Forelimb muscle (tissue), 1 donor: ENCODE measurements around the gene OBSL1. TPM values are rescaled to one million over a fixed set of nuclear protein-coding genes. Genes with fewer than 3 reads are reported as not detected.

Experiments
- DNase-seq: peaks from one replicate; pipeline ENCODE4 v3.0.0-alpha.2; 2013; ENCODE audit warnings: low read depth
- polyA plus RNA-seq: library from polyadenylated mRNA; unstranded; fragments of 120-200 nt; gene quantifications from one replicate; pipeline ENCODE4 v1.2.1, GENCODE V29; 2013; ENCODE audit not compliant: insufficient read length

The OBSL1 gene
- polyA plus RNA-seq, 1 donor = 138 TPM

DNA sequence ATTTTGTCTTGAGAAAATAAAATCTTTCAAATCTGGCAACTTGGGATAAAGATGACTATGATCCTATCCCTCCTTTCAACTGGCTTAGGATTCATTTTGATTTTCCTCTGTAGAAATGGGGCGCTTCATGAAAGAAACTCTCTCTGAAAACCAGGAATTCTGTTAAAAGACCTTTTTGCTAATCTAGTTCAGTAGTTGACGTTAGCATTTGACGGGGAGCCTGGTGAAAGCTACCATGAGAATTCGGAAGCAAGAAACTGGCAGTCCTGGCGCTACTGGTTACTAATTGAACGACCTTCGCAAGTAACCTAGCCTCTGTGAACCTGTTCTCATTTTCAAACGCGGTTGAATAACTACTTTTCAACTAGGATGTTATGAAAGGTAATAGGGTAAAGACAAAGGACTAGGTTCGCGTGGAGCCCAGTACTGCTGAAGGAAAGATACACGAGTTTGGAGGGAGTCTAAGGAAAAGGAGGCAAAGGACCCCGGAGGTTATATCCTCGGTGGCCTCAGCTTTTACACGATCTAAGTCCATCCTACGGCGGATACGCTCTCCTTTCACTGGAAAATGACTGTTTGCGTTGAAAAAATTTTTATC, 25.7 kb upstream of the OBSL1 start:
- DNase-seq = no peak

DNA sequence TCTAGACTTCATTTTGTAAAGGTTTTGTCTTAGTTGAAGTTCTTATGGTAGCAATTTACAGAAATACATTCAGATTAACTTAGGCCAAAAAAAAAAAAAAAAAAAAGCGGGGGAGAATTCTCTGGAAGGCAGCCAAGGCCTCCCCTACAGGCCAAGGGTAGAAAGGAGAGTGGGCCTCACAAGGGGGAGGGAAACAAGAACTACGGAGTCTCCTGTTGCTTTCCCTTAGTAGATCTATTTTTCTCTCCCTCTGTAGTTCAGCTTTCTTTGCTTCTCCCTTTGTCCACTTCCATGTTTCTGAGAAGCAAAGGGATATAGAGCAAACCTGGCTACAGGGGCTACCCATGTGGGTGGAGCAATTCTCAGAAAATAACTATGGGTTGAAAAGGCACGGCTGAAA, 23.9 kb upstream of the OBSL1 start:
- no peak for DNase-seq

DNA sequence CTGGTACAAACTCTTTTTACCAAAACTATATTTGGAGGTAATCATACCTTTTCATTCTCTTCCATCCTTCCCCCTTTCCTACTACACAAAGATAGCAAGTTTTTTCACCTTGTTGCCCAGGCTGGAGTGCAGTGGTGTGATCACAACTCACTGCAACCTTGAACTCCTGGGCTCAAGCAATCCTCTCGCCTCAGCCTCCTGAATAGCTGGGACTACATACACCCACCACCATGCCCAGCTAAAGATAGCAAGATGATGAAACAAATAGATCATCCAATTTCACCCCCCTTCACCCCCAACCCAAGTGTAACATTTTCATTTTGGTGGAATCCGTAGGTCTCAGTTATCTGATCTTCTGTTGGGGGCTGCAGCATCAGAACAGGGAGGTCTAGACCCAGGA, 21.8 kb upstream of the OBSL1 start:
- DNase-seq = no peak

DNA sequence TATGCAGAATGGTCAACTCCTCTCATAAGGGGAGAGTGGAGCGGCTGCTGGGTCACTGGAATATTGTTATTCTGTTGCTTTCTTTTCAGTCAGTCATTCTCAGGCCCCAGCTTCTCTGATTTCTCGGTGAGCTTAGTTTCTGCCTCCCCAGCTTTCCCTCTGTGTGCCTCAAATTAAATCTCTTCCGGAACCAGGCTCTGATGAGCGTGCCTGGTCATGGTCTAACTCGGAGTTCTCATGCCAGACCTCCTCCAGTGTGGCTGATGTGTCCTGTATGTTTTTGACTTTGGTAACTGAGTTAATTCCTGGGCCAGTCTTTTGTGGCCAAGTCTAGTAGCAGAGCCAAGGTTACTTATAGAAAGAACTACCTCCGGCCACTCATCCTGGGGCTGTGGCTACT, 21.4 kb upstream of the OBSL1 start:
- no peak for DNase-seq

DNA sequence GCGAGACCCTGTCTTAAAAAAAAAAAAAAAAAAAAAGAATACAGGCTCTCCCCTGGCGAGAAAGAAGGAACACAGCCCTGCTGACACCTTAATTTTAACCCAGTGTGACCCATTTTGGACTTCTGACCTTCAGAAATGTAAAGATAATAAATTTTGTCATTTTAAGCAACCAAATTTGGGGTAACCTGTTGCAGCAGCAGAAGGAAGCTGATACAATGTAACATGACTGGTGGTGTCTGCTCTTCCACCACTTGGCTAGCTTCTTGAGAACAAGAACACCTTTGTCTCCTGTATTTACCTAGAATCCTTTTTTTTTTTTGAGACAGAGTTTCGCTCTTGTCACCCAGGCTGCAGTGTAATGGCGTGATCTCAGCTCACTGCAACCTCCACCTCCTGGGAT, 19.8 kb upstream of the OBSL1 start:
- DNase-seq = no peak

DNA sequence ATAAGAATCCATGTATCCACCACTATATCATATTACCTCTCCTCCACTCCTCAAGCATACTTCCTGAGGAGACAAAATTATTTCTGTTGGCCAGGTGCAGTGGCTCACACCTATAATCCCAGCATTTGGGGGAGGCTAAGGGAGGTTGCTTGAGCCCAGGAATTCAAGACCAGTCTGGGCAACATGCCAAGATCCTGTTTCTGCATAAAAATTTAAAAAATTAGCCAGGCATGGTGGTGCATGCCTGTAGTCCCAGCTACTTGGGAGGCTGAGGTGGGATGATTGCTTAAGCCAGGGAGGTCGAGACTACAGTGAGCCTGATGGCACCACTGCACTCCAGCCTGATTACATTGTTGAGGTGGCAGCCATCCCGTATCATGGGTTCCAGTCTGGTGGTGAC, 10.0 kb upstream of the OBSL1 start:
- no peak for DNase-seq

DNA sequence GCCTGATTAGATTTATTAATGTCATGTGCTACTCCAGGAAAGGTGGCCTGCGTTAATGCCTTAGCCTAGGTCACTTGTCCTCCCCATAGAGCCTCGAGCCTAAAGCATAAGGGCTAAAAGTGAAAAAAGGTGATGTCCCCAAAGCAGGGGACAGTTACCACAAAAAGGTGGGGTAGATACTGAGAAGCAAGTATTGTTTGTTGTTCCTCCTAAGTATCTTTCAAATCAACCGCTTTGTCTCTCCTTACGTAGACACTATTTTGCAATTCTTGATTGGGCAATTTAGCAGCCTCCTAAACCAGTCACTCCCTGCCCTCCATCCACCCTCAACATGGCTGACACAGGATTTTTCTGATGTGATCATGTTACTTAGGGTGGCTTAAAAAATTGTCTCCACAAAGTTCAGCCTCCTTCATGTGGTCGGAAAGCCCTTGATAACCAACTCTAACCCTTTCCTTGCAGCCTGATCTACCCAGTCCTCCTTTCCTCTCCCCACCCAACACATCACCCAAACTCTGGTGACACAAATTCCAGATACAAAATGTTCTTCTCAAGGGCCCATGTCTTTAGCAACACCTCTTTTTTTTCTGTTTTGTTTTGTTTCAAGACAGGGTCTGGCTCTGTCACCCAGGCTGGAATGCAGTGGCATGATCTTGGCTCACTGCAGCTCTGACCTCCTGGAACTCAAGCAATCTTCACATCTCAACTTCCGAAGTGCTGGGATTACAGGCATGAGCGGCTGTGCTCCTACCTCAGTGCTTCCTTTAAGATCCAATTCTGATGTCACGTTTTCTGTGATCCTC, 7.7 kb upstream of the OBSL1 start:
- no peak for DNase-seq

DNA sequence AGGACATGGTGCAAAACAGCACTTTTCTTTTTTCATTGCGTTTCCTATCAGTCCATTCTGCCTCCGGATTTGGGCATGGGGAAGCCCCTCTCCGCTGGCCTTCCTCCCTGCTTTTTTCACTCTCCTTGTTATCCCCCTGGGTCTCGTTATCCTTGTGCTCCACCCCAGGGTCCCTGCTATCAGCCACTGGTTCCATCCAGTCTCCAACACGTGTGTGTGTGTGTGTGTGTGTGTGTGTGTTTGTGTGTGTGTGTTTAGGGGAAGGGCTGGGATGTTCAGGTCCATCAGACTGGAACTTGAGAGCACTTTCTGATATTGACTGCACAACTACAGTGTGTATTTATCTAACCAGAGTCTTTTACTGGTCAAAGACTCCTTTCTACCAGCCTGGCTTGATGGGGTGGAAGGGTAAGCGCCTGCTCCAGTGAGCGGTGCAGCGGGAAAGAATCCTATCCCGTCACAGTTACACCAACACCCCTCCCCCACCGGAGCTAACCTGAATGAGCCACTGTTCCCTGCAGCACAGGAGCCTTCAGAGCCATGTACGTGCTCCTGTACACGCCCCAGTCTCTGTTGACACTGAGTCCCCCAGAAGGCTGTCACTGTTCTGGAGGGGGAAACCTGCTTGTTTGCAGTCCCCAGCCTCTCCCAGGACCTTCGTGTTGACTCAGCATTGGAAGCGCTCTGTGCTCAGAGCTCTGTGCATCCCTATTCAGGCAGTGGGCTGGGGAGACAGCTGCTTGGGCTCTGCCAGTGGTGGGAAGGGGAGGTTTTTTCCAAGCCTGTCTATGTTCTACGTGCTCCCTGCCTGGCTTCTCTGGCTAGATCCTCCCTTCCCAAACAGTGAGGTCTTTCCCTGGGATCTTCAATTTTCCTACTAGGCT, 5.4 kb upstream of the OBSL1 start:
- DNase-seq = no peak

DNA sequence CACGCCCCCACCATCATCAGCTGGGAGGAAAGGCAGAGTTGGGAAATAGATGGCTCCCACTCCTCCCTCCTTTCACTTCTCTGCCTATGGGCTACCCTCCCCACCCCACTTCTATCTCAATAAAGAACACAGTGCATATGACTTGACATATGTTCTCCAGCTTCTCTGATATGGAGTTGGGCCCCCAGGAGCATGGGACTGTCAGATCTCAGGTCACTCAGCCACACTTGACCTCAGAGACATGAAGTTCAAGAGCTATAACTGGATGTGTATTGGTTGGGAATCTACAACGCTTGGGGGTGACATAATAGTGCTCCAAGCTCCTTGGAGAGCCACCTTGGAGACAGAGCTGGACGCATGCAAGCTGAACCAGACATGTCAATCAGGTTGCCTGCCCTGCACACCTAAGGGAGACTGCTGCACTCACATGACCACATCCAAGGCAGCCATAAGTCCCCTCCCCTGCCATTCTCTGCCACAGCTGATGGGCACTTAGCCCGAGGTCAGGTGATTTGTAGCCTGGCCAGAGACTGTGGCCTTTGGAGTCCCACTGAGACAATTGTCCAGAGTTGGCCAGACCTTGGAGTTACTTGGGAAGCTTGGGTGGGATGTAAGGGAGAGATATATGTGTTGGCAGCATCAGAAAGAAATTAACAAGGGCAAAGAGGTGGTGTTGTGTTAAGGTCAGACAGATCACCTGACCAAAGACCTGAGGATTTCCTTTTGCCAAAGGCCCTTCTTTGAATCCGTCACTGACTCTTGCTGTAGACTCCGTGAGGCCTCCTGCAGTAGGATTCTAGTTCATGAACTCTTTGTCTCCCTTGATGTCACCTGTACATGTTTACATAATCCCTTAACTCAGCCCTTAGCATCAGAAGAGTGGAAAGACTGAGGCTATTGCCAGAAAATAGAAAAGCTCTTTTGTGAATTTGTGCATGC, 4.5 kb upstream of the OBSL1 start:
- DNase-seq = no peak

DNA sequence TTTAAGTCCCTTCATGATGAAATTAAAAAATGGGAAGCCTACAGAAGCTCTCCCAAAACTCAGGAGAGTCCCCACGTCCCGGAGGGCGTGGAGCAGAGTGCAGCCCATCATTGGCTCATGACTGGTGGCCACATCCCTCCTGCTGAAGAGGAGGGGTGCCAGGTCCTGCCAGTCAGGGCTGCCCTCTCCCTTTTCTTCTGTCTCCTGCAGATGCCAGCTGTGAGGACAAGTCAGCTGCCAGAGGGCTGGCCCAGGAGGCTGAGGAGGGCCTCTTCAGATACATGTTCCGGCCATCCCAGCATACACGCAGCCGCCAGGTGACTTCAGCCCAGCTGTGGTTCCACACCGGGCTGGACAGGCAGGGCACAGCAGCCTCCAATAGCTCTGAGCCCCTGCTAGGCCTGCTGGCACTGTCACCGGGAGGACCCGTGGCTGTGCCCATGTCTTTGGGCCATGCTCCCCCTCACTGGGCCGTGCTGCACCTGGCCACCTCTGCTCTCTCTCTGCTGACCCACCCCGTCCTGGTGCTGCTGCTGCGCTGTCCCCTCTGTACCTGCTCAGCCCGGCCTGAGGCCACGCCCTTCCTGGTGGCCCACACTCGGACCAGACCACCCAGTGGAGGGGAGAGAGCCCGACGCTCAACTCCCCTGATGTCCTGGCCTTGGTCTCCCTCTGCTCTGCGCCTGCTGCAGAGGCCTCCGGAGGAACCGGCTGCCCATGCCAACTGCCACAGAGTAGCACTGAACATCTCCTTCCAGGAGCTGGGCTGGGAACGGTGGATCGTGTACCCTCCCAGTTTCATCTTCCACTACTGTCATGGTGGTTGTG, 3.4 kb upstream of the OBSL1 start:
- DNase-seq = no peak

DNA sequence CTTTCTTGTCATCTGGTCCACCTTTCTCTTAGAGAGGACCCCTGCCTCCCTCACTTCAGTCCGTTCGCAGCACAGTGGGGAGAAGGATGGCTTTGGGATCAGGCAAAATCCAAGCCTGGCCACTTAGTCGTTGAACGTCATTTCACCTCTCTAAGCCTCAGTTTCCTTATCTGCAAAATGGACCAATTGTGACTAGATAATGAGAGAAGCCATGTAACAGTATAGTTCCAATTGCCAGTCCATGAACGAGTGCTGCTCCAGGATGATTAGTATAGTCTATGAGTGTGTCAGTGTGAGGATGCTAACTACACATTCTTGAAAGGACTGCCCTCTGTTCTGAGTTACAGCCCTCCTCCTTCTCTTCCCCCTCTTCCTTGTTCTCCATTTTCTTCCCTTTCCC, 1.8 kb upstream of the OBSL1 start:
- DNase-seq = no peak

DNA sequence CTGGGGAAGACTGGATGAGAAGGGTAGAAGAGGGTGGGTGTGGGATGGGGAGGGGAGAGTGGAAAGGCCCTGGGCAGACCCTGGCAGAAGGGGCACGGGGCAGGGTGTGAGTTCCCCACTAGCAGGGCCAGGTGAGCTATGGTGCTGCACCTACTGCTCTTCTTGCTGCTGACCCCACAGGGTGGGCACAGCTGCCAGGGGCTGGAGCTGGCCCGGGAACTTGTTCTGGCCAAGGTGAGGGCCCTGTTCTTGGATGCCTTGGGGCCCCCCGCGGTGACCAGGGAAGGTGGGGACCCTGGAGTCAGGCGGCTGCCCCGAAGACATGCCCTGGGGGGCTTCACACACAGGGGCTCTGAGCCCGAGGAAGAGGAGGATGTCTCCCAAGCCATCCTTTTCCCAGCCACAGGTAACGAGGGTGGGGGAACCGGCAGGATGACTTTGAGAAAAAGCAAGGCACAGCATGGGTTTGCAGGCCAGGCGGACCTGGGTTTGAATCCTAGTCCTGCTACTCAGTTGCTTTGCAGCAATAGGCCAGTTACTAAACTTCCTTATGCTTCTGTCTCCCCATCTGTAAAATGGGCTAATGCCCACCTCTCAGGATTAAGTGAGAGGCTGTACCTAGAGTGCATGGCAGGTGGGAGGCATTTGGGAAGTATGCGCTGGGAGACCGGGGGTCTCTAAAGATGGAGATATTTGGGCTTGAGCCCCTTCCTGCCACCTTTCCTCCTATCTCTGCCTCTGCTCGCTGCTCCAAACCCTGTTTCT, 1.1 kb upstream of the OBSL1 start, which contains the start of gene INHA:
INHA (plus strand) TSS at position 74 of the 765 bp plus-strand sequence; CDS start at position 139, 65 bp downstream.
- DNase-seq = no peak

DNA sequence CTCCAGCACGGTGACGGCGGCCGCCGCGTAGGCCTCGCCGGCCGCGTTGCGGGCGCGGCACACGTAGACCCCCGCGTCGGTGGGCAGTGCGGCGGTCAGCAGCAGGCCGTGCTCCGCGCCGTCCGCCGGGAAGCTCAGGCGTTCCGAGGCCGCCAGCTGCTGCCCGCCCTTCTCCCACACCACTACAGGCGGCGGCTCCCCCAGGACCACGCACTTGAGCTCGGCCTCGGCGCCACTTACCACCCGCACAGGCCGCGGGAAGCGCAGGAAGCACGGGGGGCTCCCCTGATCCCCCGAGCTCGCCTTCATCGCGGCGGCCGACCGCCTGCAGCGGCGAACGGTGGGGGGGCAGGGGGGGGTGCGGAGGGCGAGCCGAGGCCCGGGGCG, 422 bp downstream of the OBSL1 start:
- no peak for DNase-seq

DNA sequence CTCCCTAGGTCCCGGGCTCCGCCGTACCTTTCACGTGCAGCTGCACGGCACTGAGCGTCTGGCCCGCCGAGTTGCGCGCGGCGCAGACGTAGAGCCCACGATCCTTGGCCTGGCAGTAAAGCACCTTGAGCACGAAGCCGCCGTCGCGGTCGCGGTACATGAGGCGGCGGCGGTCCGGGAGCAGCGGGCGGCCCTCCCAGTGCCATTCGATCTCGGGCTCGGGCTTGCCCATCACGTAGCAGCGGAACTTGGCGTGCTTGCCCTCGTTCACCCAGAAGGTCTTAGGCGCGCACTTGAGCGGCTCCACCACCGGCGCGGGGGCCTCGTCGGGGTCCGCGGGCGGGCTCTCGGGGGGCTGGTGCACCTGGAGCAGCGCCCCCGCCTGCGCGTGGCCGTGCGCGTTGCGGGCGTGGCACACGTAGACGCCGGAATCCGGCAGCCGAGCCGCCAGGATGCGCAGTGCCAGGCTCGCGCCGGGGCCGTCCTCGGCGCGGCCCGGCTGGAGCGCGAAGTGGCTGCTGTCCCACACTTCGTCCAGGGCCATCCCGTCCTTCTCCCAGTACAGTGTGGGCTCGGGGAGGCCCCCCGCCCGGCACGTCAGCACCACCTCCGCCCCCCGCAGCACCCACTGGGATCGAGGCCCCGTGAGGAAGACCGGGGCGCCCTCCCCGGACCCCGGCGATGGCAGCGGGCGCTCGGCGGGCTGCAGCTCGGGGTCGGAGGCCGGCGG, 980 bp downstream of the OBSL1 start:
- DNase-seq = no peak

DNA sequence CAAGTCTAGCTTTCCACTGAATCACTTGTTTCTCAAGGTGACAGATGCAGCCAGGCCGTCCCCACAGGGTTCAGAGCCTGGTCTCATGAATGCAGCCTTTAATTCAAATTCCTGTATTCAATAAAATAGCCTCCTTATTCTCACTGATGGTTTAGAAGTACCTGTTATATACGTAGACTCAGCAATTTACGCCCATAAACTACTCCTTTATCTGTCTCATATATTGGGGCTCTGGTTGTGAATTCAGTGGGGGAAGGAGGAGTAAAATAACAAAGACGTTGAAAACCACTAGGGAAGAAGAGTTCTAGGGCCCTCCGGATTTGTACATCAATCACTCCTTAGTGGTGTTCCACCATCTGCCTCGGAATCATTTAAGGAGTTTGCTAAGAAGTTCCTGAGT, 1.7 kb downstream of the OBSL1 start:
- DNase-seq = no peak

DNA sequence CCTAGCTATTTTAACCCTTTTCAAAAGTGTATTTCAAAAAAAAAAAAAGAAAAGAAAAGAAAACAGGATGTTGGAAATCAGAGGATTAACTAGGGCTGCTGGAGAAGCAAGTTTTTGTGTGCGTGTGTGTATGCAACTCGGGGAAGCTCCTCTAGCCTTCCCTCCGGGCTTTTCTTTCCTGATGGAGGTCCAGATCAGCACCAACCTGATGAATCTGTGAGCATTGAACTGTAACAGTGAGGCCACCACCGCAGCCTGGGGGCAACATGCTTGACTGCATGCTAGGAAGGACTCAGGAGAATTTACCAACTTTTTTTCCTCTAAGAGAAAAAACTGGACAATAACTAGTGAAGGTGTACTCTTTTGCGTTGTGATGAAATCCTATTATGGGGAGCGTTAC, 2.3 kb downstream of the OBSL1 start:
- no peak for DNase-seq

DNA sequence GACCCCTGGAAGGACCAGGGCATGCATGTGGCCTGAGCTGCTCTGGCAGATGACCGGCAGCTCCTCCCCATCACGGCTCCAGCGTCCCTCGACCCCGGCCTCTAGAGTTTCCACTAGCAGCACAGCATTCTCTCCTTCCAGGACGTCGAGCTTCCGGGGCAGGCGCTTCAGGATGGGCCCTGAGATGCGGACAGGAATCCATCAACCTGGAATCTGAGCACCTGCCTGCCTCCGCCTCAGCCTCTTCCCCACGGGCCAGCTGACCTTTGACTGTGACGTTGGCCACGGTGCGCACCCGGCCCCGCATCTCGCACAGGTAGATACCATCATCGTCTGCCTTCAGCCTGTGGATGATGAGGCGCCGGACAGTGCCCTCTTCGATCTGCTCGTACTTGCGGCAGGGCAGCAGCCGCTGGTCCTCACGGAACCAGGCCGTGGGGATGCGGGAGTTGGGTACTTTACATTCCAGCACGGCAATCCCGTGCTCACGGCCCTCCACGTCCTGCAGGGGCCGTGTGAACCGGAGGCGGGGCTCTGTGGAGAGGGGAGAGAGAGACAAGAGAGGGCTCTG, 3.5 kb downstream of the OBSL1 start:
- no peak for DNase-seq

DNA sequence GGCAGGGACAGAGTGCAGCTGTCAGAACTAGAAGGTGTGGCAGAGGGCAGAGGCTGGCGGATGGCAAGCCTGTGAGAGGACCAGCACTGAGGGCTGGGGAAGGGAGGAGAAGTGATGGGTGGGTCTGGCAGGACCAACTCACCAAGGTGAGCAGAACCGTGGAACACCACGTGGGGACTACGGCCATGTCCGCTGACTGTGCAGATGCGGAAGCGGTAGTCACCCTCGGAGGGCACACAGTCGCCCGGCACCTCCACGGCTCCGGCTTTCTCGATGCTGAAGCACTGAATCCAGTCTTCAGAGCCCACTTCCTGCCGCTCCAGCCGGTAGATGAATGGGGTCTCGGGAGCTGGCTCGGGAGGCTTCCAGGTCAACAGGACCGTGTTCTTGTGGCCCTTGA, 4.2 kb downstream of the OBSL1 start:
- no peak for DNase-seq

DNA sequence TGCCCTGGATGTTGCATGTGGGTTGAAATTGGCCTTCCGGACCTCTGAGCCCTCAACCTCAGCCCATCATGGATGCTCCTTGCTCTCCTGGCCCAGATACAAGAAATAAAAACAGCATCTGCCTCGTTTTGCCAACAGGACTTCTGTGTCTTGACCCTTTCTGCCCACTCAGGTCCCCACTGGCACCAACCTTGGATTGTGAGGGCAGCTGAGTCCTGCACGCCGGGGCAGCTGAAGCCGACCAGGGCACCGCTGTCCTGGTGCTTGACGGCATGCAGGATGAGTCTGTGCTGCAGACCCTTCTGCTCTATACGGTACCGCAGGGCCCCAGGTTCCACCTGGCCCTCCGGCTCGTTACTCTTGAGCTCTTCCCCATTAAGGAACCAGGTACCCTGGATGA, 4.7 kb downstream of the OBSL1 start:
- DNase-seq = no peak
